ENCODE data around the gene PAIP1. TPM values are rescaled to one million over a fixed set of nuclear protein-coding genes. Genes with fewer than 3 reads are reported as not detected.
"Not testable (repeated sequence)": the region's sequence is repeated elsewhere in the genome, so short reads cannot be mapped to it uniquely, and the experiment has no call there.

PAIP1 gene
- total RNA-seq, 3 donors from 2014 or later (not counting 1 experiment from before 2014, with no cell fraction given): 22.4 to 35.1 (median 29.2) TPM

DNA sequence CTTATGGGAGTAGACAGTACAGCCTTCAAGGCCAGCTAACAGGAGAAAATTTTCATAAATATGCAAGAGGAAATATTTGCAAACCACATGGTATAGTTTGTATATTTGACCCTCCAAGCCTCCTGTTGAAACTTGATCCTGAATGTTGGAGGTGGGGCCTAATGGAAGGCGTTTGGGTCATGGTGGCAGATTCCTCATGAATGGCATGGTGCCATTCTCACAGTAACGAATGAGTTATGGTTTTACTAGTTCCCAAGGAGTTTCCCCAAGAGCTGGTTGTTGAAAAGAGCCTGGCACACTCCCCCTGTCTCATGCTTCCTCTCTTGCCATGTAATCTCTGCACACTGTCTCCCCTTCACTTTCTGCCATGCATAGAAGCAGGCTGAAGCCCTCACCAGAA is 3.3 kb upstream of the PAIP1 start:
- no peaks in the 10 kb centered on the region for H3K27me3 ChIP-seq (ENCODE audit: control insufficient read depth, insufficient read depth, low read length)
- Mint-ChIP-seq H3K4me3 (no peak overlapping the region), H3K9me3 (no peaks in the 10 kb centered on the region), H3K4me1 (peaks cover 6 to 13% of the 10 kb centered on the region in 2 donors), H3K27ac (no peak overlapping the region), H3K27me3 (ENCODE audit: low read depth in 2 of 2) (no peaks in the 10 kb centered on the region), H3K36me3 (no peaks in the 10 kb centered on the region)
- no peak for TF ChIP-seq CTCF (IDR thresholded peaks at IDR 0.05)
- no peaks in the 10 kb centered on the region for H3K36me3 ChIP-seq (ENCODE audit: control insufficient read depth, insufficient read depth, low read length)
- no peak overlapping the region for H3K27ac ChIP-seq (ENCODE audit: low read length)
- no peak for ATAC-seq
- peaks cover 13% of the 10 kb centered on the region for H3K4me1 ChIP-seq (ENCODE audit: control insufficient read depth, insufficient read depth, low read length)
- H3K9me3 ChIP-seq (ENCODE audit: control insufficient read depth, insufficient read depth, low read length): no peaks in the 10 kb centered on the region
- WGBS (ENCODE audit: insufficient coverage): 83% methylated on average over 2 of the region's 2 CpGs
- intact Hi-C loops (cut with micrococcal nuclease): no loop called here
- DNase-seq: no peak
- no peak overlapping the region for H3K4me3 ChIP-seq (ENCODE audit: low read length)

DNA sequence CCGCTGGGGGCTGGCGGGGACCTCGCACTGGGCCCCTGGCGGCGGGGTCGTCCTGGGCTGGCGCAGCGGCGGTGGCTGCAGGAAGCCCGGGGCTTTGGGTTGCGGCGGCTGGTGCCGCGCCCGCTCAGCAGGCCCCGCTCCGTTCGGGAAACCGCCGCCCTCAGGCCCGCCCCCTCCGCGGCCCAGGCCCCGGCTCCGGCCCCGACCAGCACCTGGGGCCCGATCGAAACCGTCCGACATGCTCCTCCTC is 345 bp downstream of the PAIP1 start:
- H3K36me3 ChIP-seq (ENCODE audit: control insufficient read depth, insufficient read depth, low read length): peaks cover 20% of the 10 kb centered on the region
- intact Hi-C loops (cut with micrococcal nuclease): loop anchor here (2.0 to 5.0 kb wide), 2 partner anchors 42 to 604 kb away; partner anchors contain the start of gene C5orf34
- not testable (repeated sequence) for H3K9me3 Mint-ChIP-seq; H3K9me3 ChIP-seq (ENCODE audit: control insufficient read depth, insufficient read depth, low read length); H3K36me3 Mint-ChIP-seq; H3K27me3 ChIP-seq (ENCODE audit: control insufficient read depth, insufficient read depth, low read length); DNase-seq; H3K27me3 Mint-ChIP-seq (ENCODE audit: low read depth in 2 of 2); ATAC-seq
- 0% methylated on average over 30 of the region's 30 CpGs for WGBS (ENCODE audit: insufficient coverage)
- peak overlapping the region; percentile 87 for H3K27ac ChIP-seq (ENCODE audit: low read length)
- H3K4me1 ChIP-seq (ENCODE audit: control insufficient read depth, insufficient read depth, low read length): peaks cover 13% of the 10 kb centered on the region
- H3K27ac Mint-ChIP-seq: peak overlapping the region; percentile 92 to 93
- peak overlapping the region; percentile 92 for H3K4me3 Mint-ChIP-seq
- H3K4me1 Mint-ChIP-seq: peaks cover 6 to 13% of the 10 kb centered on the region in 2 donors
- peak overlapping the region; percentile 86 for H3K4me3 ChIP-seq (ENCODE audit: low read length)

DNA sequence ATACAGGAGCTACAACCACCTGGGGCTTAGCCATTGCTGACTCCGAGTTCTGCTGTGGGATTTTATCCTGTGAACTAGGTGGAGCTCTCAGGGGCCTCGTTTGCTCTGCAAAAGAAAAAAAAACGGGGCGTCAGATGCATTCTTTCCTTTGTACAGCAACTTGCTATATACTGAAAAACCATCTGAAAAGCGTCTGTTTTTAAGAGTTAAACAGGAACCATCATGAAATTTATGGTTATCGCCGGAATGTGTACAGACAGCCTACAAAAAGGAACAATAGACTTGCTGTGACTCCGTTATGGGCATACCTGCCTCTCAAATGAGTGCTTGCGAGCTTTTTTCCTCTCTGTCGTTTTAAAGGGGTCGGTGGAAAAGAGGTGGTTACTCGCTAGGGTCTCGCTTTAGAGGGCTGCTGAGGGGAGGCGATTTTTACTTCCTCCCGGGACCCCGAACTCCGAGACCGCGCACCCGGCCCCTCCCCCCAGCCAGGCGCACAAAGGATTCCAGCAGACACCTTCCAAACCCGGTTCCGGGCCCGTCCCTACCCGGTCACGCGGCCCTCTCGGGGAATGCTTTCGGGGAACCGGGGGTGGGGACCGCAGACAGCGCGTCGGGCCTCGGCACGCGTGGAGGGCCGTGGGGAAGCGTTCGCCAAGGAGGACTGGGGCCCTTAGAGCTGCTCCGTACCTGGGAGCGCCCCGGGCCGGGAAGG is 826 bp downstream of the PAIP1 start:
- under 1% methylated on average over 43 of the region's 44 CpGs for WGBS (ENCODE audit: insufficient coverage)
- intact Hi-C loops (cut with micrococcal nuclease): loop anchor here (2.0 to 5.0 kb wide), 3 partner anchors 41 to 604 kb away; partner anchors contain the start of genes C5orf34 and HMGCS1

DNA sequence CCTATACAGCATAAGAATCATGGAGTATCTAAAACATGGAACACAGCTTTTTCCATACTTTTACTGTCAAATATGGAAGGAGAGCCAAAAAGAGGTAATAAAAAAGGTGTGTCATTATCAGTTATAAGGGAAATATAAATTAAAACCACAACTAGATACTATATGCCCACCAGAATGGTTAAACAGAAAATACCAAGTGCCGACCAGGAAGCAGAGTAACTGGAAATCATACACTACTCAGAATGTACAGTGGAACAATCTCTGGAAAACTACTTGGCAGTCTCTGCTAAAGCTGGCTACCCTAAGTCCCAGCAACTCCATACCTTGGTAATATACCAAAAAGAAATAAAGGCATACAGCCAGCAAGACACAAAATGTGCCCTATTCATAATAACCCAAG is 2.4 kb downstream of the PAIP1 start:
- Mint-ChIP-seq H3K4me3 (no peak overlapping the region), H3K36me3 (no peaks in the 10 kb centered on the region), H3K9me3 (no peaks in the 10 kb centered on the region), H3K27ac (no peak overlapping the region), H3K27me3 (ENCODE audit: low read depth in 2 of 2) (no peaks in the 10 kb centered on the region), H3K4me1 (peaks cover 14 to 20% of the 10 kb centered on the region in 2 donors)
- Histone ChIP-seq H3K36me3 (ENCODE audit: control insufficient read depth, insufficient read depth, low read length) (peaks cover 34% of the 10 kb centered on the region), H3K27ac (ENCODE audit: low read length) (no peak overlapping the region), H3K27me3 (ENCODE audit: control insufficient read depth, insufficient read depth, low read length) (no peaks in the 10 kb centered on the region), H3K9me3 (ENCODE audit: control insufficient read depth, insufficient read depth, low read length) (no peaks in the 10 kb centered on the region), H3K4me1 (ENCODE audit: control insufficient read depth, insufficient read depth, low read length) (peaks cover 13% of the 10 kb centered on the region), H3K4me3 (ENCODE audit: low read length) (no peak overlapping the region)
- TF ChIP-seq CTCF (IDR thresholded peaks at IDR 0.05): no peak
- intact Hi-C loops (cut with micrococcal nuclease): loop anchor here (2.0 kb wide), 1 partner anchor 242 kb away; the partner anchor contains the start of gene HMGCS1
- 95% methylated on average over 1 of the region's 1 CpG for WGBS (ENCODE audit: insufficient coverage)
- DNase-seq (no peak), ATAC-seq (no peak)

More for the DNA sequence above, 826 bp downstream of the PAIP1 start:
- Mint-ChIP-seq H3K27me3 (ENCODE audit: low read depth in 2 of 2) (no peaks in the 10 kb centered on the region), H3K4me1 (peaks cover 7 to 14% of the 10 kb centered on the region in 2 donors), H3K36me3 (no peaks in the 10 kb centered on the region), H3K9me3 (no peaks in the 10 kb centered on the region), H3K4me3 (peak overlapping the region; percentile 91), H3K27ac (peak overlapping the region; percentile 86 to 92)
- Histone ChIP-seq H3K4me1 (ENCODE audit: control insufficient read depth, insufficient read depth, low read length) (peaks cover 13% of the 10 kb centered on the region), H3K36me3 (ENCODE audit: control insufficient read depth, insufficient read depth, low read length) (peaks cover 25% of the 10 kb centered on the region), H3K27me3 (ENCODE audit: control insufficient read depth, insufficient read depth, low read length) (no peaks in the 10 kb centered on the region), H3K9me3 (ENCODE audit: control insufficient read depth, insufficient read depth, low read length) (no peaks in the 10 kb centered on the region), H3K4me3 (ENCODE audit: low read length) (peak overlapping the region; percentile 86), H3K27ac (ENCODE audit: low read length) (peak overlapping the region; percentile 87)
- no peak for TF ChIP-seq CTCF (IDR thresholded peaks at IDR 0.05)
- DNase-seq (peak in 1 of 2 donors; percentile 69), ATAC-seq (no peak)

Data from natural killer cell (primary cell).